Frontal cortex (tissue), 4 donors: ENCODE data around the gene ARFIP1. TPM values are rescaled to one million over a fixed set of nuclear protein-coding genes. Genes with fewer than 3 reads are reported as not detected.

Experiments used
- DNase-seq, 2 donors: peaks; one replicate each; pipeline ENCODE4 v3.0.0; 2012; ENCODE audit warnings: low spot score in 2 of 2
- FAIRE-seq: peaks from 2 replicates; lab custom pipeline; 2012; peaks lifted over from hg19 to GRCh38; lab: Jason Lieb, UNC
- total RNA-seq: library from RNA; depleted of rRNA; stranded (reverse); fragments of >200 nt; gene quantifications from one replicate; pipeline ENCODE4 v1.2.3, GENCODE V29; 2014
- donor health status: control.
- donor health status: control.
- donor health status: control.

Gene ARFIP1
- total RNA-seq, 1 donor from 2014 or later = 50.5 TPM

DNA sequence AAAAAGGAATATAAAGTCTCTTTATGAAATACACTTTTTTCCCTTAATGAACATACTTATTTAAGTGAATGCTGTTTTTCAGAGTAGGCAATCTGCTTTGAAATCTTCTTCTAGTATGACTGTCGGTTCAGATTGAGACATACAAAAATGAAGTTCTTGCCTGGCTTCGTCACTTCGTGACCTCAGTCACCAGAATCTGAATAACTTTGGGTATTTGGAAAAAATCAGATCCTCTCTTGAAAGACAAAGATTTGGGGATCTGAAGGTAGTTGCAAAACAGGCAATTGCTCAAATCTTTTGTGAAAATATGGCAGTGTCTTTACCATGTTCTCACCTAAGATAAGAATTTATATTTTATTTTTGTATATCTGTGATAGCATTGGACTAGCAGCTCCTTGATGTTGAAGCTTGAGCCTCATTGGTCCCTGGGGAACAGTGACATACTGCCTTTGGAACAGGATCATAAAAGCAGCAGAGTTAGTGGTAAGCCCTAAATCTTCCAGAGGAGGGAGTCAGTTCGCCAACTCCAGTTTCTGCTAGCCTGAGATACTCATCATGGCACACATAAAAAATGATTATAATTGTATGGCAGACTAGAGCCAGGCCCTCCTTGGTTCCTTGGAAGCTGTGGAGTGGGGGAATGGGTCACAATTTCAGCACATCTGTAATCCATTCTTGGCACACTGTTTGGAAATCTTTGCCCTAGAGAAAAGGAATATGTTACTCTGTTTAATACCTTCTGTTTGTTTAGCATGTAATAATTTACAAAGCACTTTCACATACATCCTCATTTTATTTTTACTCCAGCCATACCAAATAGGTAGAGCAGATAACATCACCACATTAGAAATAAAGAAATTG lies 5.0 kb downstream of the ARFIP1 start:
- no peak for FAIRE-seq

DNA sequence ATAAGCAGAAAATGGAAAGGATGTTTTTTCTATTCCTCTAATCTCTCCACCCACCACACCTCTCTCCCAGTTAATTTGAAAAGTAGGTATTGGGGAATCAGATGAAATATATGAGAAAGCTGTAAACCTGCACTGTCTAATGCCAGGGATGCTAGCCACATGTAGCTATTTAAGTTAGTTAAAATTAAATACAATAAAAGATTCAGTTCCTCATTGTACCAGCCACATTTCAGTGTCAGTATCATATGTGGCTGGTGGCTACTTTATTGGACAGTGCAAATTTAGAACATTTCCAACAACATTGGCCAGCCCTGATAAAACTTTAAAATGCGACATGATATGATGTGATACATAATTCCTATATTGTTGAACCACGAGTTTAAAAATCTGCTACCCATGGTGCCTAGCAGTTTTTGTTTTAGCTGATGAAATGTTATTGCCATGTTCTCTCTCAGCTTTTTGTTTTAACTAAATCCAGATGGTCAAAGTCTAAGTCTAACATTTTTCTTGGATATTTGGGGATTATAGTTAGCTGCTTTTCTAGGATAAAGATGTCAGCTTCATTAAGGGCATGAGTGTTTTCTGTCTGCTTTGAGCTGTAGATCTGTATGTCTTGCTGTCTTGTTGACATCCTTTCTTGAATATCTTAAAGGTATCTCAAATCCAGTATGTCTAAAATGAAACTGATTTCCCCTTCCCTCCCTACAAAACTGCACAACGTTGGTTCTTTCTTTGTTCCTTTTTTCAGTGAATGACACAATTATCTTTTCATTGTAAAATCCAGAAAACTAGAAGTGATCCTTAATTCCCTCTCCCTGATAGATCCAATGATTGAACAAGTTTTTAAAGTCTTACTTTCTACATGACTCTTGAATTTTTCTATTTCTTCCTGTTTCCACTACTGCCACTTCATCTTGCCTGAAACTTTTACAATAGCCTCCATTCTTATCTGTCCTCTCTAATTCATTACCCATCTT lies 6.2 kb downstream of the ARFIP1 start:
- FAIRE-seq = no peak
- DNase-seq = no peak

More for the DNA sequence above, 5.0 kb downstream of the ARFIP1 start:
- DNase-seq = peak in 1 of 2 donors; percentile 7

DNA sequence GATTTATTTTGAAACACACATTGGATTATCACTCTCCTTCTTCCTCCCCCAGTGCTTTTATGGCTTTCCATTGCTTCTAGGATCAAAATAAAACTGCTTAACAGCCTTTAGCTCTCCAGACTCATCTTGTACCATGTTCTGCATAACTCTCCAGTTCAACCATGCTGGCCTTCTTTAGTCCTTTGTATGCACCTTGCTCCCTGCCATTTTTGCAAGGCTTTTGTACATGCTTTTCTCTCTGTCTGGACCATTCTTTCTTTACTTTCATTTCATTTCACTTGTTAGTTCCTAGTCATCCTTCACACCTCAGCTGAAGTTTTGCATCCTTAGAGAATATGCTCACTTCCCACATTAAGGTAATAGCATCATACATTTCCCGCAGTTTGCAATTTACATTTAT lies 6.9 kb downstream of the ARFIP1 start:
- no peak for FAIRE-seq

DNA sequence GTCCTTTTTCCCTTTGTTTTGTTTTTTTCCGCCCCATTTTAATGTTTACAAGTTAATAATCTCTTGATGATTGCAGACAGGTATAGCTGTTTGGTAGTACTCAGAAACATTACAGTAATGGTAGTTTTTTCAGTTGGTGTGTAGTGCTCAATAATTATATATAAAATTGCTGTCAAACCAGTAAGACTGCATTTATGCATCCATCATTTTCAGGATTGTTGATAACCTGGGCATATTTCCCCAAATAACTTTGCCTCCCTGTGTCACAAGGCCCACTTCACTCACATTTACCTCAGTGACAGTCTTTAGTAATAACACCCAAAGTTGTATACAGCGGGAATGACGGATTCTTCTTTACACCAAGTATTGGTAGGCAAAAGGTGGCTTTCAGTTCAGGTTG lies 16.1 kb downstream of the ARFIP1 start:
- no peak for FAIRE-seq
- no peak for DNase-seq

More for the DNA sequence above, 6.9 kb downstream of the ARFIP1 start:
- no peak for DNase-seq

DNA sequence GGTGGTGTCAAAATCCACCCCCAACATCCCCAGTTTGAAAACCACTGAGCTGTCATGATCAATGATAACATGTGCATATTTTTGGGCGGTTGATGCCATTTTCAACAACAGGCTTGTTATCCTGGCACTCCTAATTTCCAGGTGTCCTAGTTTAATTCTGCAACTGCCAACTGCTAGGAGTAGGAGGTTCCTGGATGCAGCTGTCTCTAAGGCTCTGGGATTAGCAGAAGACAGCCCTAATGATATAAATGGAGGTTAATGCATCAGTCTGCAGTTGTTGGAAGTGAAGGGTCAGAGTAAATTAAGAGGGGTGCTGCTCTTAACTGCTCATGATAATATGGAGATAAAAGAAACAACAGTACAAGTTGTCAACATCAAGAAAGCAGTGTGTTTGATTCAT lies 23.8 kb downstream of the ARFIP1 start:
- no peak for FAIRE-seq
- no peak for DNase-seq

DNA sequence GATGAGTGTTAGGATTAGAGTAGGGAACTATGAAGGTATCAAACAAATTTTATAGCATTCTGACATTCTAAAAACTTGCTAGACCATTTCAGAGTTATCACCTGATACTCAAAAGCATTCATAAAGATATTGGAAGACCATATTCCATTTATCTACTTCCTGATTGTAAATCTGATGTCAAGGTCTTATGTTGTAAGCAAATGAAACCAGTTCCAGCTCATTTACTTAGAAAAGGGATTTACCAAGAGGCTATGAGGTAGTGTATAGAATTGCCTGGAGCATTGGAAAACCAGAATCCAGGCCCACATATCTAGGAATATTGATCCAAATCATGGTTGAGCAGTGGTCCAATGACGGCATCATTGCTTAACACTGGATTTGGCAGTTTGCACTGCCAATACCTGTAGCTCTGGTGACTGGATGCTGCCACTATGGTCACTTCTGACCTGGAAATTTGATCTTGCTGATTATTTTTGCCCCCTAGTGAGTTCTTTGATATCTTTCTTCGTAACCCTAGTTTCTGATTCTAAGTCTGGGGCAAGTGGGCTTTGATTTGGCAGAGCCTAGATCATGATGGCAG lies 25.4 kb downstream of the ARFIP1 start:
- no peak for DNase-seq
- no peak for FAIRE-seq

DNA sequence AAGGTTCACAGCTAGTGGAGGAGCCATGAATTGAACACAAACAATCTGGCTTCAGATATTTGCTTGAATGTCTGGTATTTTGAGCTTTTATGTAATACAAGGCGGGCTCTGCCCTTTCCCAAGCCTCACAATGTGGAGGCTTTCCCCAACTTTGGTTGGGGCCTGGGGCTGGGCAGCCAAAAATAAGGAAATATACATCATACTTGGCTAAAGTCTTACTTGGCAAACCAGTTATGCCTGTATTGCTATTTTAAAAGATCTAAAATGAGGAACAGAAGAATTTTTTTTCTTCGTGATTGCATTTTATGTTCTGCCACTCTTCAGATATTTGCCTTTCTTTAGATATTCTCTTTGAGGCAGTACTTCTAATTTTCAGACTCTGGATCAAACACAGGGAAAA lies 26.1 kb downstream of the ARFIP1 start:
- DNase-seq = no peak
- FAIRE-seq = no peak

DNA sequence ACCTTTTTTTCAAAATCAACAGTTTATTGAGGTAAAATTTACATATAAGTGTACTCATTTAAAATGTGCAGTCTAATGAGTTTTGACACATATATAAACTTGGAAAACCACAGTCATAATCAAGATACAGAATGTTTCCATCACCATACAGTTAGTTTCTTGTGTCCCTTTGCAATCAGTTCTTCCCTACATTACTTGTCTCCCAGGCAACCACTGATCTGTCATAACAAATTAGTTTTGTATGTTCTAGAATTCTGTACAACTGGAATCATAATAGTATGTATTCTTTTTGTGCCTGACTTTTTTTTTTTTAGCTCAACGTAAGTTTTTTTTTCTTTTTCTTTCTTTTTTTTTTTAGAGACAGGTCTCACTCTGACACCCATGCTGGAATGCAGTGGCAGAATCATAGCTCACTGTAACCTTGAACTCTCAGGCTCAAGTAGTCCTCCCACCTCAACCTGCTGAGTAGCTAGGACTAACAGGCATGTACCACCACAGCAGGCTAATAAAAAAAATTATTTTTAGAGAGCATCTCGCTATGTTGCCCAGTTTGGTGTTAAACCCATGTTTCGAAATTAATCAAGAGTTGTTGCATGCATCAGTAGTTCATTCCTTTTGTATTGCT lies 26.9 kb downstream of the ARFIP1 start:
- DNase-seq (no peak), FAIRE-seq (no peak)

DNA sequence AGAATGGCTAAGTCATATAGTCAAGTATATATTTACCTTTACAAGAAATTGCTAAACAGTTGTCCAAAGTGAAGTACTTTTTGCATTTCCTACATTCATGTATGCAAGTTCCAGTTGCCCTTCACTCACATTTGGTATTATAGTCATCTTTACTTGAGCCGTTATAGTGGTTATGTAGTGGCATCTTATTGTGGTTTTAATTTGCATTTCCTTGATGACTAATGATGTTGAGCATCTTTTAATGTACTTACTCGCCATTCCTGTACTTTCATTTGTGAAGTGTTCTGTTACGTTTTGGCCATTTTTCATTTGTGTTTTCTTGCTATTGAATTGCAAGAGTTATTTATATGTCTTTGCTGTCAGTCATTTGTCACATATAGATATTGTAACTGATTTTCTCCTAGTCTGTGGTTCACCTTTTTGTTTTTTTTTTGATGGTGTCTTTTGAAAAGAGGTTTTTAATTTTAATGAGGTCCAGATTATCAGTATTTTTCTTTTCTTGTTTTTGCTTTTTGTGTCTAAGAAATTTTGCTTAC lies 27.6 kb downstream of the ARFIP1 start:
- no peak for DNase-seq
- no peak for FAIRE-seq

DNA sequence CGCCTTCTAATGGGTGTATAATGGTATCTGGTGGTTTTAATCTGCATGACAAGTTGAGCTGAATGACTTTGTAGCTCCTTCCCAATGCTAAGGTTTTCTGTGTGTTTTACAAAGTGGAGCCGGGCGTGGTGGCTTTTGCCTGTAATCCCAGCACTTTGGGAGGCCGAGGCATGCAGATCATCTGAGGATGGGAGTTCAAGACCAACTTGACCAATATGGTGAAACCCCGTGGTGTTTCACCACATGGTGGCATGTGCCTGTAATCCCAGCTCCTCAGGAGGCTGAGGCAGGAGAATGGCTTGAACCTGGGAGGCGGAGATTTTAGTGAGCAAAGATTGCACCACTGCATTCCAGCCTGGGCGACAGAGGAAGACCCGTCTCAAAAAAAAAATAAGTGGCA lies 28.9 kb downstream of the ARFIP1 start:
- DNase-seq (no peak), FAIRE-seq (no peak)

DNA sequence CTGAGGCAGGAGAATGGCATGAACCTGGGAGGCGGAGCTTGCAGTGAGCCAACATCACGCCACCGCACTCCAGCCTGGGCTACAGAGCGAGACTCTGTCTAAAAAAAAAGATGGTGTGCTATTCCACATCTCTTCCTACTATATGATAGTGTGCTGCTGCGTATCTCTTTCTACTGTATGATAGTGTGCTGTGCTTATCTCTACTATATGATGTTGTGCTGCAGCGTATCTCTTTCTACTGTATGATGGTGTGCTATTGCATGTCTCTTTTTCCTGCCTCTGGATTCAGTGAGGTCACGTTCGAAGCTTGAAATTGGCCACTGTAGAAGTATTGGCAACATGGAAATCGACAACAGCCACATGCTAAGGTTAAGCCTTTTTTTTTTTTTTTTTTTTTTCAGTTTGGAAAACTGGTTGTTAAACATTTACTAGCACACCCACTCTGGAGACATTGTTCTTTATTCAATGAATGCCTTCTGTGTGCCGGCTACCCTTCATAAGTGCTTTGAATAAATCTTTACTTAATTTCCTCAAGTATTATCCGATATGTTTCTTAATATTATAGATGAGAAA lies 31.0 kb downstream of the ARFIP1 start:
- FAIRE-seq (no peak), DNase-seq (no peak)

DNA sequence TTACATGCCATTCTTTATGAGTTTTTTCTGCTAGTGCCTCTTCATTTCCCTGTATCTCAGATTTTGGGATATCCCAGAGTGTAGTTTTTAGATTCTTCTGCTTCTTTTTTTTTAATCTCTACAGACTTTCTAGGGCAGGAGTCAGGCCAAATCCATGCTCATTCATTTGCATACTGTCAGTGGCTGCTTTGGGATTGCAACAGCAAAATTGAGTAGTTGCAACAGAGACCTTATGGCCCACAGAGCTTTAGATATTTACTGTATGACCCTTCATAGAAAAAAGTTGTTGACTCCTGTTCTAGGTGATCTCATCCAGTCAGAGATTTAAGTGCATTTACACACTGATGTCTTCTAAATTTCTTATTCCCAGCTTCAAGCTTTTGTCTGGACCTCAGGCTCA lies 35.3 kb downstream of the ARFIP1 start:
- FAIRE-seq (no peak), DNase-seq (no peak)

DNA sequence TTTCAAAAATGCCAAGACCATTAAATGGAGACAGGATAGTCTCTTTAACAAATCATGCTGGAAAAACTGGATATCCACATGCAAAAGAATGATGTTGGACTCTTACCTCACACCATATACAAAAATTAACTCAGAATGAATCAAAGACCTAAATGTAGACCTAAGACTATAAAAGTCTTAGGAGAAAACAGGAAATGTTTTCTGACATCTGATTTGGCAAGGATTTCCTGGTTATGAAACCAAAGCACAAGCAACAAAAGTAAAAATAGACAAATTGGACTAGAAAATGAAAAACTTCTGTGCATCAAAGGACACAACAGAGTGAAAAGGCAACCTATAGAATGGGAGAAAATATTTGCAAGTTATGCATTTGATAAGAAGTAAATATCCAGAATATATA lies 37.6 kb downstream of the ARFIP1 start:
- no peak for DNase-seq
- no peak for FAIRE-seq

DNA sequence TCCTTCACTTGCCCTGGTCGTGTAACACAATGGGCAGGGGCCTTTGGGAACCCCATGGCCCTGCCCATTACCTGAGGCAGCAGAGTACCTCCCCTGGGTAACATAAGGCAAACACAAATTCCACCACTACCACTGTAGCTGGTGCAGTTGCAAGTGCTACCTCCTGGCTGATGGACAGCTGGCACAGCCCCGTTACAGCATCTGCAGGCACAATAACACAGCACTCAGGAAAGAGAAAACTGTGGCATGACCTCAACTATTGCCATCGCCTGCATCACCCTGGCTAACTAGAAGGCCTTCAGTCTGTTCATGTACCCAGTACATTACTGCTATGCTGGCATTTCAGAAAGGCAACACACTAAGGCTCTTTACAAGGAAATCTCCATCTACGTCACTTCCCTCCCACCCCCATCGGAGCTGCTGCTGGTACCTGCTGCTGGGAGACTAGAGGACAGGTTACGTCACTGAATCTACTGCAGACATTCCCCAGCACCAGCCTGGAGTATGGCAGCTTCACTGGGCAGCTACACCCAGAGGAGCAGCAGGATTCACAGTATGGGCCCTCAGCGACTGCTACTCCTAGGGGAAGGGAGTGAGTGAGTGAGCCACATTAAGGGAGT lies 39.4 kb downstream of the ARFIP1 start:
- DNase-seq = no peak
- FAIRE-seq = no peak

DNA sequence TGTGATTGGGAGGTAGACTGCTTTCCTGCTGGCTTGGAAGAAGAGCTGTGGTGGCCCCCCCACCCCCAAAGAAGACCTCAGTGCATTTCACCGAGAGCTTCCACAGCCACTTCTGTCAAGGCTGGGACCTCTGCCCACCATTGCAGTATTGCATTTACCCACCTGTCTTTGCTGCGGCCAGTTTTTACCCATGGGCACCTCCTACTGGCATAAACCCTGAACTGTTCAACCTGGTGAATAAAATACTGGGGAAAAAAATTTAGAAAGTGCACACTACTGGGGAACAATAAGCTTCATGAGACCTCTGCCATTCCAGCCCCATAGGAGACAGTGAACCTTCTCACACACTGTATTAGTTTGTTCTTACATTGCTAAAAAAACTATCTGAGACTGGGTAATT lies 40.3 kb downstream of the ARFIP1 start:
- no peak for FAIRE-seq
- DNase-seq = no peak

DNA sequence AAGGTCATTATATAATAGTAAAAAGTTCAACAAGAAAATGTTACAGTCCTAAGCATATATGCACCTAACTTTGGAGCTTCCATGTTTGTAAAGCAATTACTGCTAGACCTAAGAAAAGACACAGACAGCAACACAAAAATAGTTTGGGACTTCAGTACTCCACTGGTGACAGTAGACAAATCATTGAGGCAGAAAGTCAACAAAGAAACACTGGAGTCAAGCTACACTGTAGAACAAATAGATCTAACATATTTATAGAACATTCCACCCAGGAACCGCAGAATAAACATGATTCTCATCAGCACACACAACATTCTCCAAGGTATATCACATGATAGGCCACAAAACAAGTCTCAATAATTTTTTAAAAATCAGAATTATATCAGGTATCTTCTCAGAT lies 42.6 kb downstream of the ARFIP1 start:
- no peak for FAIRE-seq
- no peak for DNase-seq

DNA sequence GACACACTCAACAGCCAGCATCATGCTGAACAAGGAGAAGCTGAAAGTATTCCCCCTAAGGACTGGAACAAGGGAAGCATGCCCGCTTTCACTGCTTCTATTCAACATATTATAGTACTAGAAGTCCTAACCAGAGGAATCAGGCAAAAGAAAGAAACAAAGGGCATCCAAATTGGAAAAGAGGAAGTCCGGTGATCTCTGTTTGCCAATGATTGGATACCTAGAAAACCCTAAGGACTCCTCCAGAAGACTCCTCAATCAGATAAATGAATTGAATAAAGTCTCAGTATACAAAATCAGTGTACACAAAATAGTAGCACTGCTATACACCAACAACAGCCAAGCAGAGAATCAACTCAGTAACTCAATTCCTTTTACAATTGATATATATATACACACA lies 44.8 kb downstream of the ARFIP1 start:
- DNase-seq = no peak
- FAIRE-seq = no peak

DNA sequence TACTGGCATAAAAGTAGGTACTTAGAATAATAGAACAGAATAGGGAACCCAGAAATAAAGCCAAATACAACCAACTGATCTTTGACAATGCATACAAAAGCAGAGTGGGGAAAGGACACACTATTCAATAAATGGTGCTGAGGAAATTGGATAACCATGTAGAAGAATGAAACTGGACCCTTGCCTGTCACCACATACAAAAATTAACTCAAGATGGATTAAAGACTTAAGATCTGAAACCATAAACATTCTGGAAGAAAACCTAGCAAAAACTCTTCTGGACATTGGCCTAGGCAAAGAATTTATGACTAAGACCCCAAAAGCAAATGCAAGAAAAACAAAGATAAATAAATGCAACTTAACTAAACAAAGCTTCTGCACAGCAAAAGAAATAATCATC lies 45.6 kb downstream of the ARFIP1 start:
- FAIRE-seq = no peak

DNA sequence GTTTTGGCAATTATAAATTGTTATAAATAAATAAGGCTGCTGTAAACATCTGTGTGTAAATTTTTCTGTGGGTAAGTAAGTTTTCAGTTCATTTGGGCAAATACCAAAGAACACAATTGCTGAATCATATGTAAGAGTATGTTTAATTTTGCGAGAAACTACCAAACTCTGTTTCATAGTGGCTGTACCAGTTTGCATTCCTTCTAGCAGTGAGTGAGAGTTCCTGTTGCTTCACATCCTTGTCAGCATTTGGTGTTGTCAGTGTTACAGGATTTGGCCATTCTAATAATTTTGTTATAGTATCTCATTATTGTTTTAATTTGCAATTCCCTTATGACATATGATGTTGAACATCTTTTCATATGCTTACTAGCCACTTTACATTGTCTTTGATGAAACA lies 48.4 kb downstream of the ARFIP1 start:
- DNase-seq = no peak
- no peak for FAIRE-seq

More for the DNA sequence above, 45.6 kb downstream of the ARFIP1 start:
- DNase-seq = no peak
